HFF-Myc (cell line): ENCODE results near the gene SLC25A1.

Experiments used
- DNase-seq: peaks from one replicate; pipeline ENCODE4 v3.0.0-alpha.2; 2011; ENCODE audit warnings: low read depth; ENCODE audit errors: extremely low read depth
- H3K4me3 ChIP-seq: replicated peaks from 2 replicates; pipeline ENCODE4 v1.5.1; 2011; ENCODE audit warnings: low read depth, mild to moderate bottlenecking, control low read depth, low read length
- CTCF ChIP-seq: IDR thresholded peaks from 2 replicates; pipeline ENCODE4 v1.5.1; 2012; ENCODE audit warnings: mild to moderate bottlenecking, low read depth, low read length, control low read depth; ENCODE audit errors: missing control alignments

SLC25A1 gene

GRCh38 chr22:19214078-19214473 is 35.5 kb upstream of the SLC25A1 start:
- no peak for TF ChIP-seq CTCF
- DNase-seq, result peak; percentile 5
- H3K4me3 ChIP-seq, result no peak overlapping the region

GRCh38 chr22:19213442-19214077 is 35.0 kb upstream of the SLC25A1 start:
- no peak for DNase-seq
- H3K4me3 ChIP-seq, result no peak overlapping the region
- no peak for TF ChIP-seq CTCF

GRCh38 chr22:19213001-19213400 is 34.5 kb upstream of the SLC25A1 start:
- no peak for TF ChIP-seq CTCF
- no peak overlapping the region for H3K4me3 ChIP-seq
- DNase-seq, result no peak

GRCh38 chr22:19212302-19212870 is 33.9 kb upstream of the SLC25A1 start:
- no peak overlapping the region for H3K4me3 ChIP-seq
- DNase-seq, result no peak
- no peak for TF ChIP-seq CTCF

GRCh38 chr22:19210188-19210587 is 31.7 kb upstream of the SLC25A1 start:
- no peak overlapping the region for H3K4me3 ChIP-seq
- no peak for TF ChIP-seq CTCF
- DNase-seq, result no peak

- DNase-seq, result no peak
- no peak for TF ChIP-seq CTCF
- no peak overlapping the region for H3K4me3 ChIP-seq
These were observed 29.8 kb upstream of the SLC25A1 start for GRCh38 chr22:19208287-19208847.
